ENCODE data around the gene GIMAP8.
"Not testable (repeated sequence)": the region's sequence is repeated elsewhere in the genome, so short reads cannot be mapped to it uniquely, and the experiment has no call there.

The GIMAP8 gene

GRCh38 chr7:150519310-150519709 is 68.9 kb downstream of the GIMAP8 start:
- no peak for DNase-seq

GRCh38 chr7:150520145-150520544 is 69.7 kb downstream of the GIMAP8 start:
- peak in 1 of 2 donors; percentile 14 for DNase-seq

GRCh38 chr7:150522931-150523330 is 72.5 kb downstream of the GIMAP8 start:
- DNase-seq = not testable (repeated sequence)

- DNase-seq = no peak
Observed at GRCh38 chr7:150524018-150524417, 73.6 kb downstream of the GIMAP8 start.
